Loucy (cell line): ENCODE measurements around the gene TAS2R41.

ENCODE experiments used
- CTCF ChIP-seq: fragments of 200-600 bp; sonication (generic); conservative IDR thresholded peaks from 2 replicates; pipeline ENCODE4 v1.5.1; 2014; ENCODE audit warnings: mild to moderate bottlenecking, antibody characterized with exemption, low read length
- EZH2phosphoT487 ChIP-seq: fragments of 200-600 bp; IDR thresholded peaks from 2 replicates; pipeline ENCODE4 v1.6.1; 2018; ENCODE audit warnings: antibody characterized with exemption, mild to moderate bottlenecking, moderate library complexity, borderline replicate concordance

GRCh38 chr7:143518521-143518920 lies 40.8 kb downstream of the TAS2R41 start:
- TF ChIP-seq CTCF: no peak
- TF ChIP-seq EZH2phosphoT487: no peak
